ENCODE data around the gene ZKSCAN3. TPM values are rescaled to one million over a fixed set of nuclear protein-coding genes. Genes with fewer than 3 reads are reported as not detected.

Gene ZKSCAN3
- total and polyA plus RNA-seq, 2 experiments from 2014 or later = 3.0 to 7.6 TPM

DNA sequence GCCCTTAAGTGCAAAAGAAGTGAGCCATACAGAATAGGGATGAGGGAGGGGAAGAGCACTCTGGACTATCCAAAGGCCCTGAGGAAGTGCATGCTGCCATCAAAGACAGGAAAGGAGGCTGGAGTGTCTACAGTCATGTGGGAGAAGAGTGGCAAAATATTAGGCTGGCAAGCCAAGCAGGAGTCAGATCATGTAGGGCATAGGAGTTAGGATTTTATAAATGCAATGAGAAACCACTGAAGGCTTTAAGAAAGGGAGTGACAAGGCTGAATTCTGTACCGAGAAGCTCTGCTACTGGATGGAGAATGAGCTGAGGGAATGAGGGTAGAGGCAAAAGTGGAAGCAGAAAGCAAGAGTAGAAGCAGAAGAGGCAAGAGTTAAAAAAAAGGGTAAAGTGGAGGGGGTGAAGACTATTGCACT is 16.1 kb upstream of the ZKSCAN3 start:
- Histone ChIP-seq H3K4me2 (no peak overlapping the region), H4K20me1 (replicated peaks; ENCODE audit: insufficient read depth) (no peaks in the 10 kb centered on the region), H2AFZ (no peak overlapping the region), H3K27ac (ENCODE audit: low read depth) (no peak overlapping the region), H3K36me3 (ENCODE audit: insufficient read depth) (no peaks in the 10 kb centered on the region; the same call in 1 of the 2 replicates), H3K79me2 (replicated peaks; ENCODE audit: insufficient read depth) (0 out of 2 replicates have a peak, but pooled peaks cover 4% of the 10 kb centered on the region), H3F3A (replicated peaks; ENCODE audit: low read depth) (peaks cover 3% of the 10 kb centered on the region; the same call in 1 of the 2 replicates), H3K4me3 (no peak overlapping the region), H3K4me1 (ENCODE audit: insufficient read depth) (peaks cover 9% of the 10 kb centered on the region), H3K9me2 (ENCODE audit: insufficient read depth) (no peaks in the 10 kb centered on the region), H3K27me3 (ENCODE audit: insufficient read depth) (no peaks in the 10 kb centered on the region)
- H3K4me1 Mint-ChIP-seq = peaks cover 9% of the 10 kb centered on the region
- no peak for TF ChIP-seq STAT1 (IDR thresholded peaks at IDR 0.05; ENCODE audit: unreplicated experiment)
- no peak for TF ChIP-seq POLR2AphosphoS5 (IDR thresholded peaks at IDR 0.05; ENCODE audit: low read depth)
- no peak for TF ChIP-seq EZH2 (IDR thresholded peaks at IDR 0.05; ENCODE audit: low read depth, unreplicated experiment)
- TF ChIP-seq JUNB (IDR thresholded peaks at IDR 0.05; ENCODE audit: unreplicated experiment) = no peak
- TF ChIP-seq CTCF (conservative IDR thresholded peaks at IDR 0.05; ENCODE audit: low read depth in 2 of 2) = no peak
- TF ChIP-seq ZNF114 (CRISPR knock-in tag; IDR thresholded peaks at IDR 0.05) = no peak
- TF ChIP-seq EZH2phosphoT487 (IDR thresholded peaks at IDR 0.05; ENCODE audit: unreplicated experiment) = no peak
- TF ChIP-seq, protein P1, sequence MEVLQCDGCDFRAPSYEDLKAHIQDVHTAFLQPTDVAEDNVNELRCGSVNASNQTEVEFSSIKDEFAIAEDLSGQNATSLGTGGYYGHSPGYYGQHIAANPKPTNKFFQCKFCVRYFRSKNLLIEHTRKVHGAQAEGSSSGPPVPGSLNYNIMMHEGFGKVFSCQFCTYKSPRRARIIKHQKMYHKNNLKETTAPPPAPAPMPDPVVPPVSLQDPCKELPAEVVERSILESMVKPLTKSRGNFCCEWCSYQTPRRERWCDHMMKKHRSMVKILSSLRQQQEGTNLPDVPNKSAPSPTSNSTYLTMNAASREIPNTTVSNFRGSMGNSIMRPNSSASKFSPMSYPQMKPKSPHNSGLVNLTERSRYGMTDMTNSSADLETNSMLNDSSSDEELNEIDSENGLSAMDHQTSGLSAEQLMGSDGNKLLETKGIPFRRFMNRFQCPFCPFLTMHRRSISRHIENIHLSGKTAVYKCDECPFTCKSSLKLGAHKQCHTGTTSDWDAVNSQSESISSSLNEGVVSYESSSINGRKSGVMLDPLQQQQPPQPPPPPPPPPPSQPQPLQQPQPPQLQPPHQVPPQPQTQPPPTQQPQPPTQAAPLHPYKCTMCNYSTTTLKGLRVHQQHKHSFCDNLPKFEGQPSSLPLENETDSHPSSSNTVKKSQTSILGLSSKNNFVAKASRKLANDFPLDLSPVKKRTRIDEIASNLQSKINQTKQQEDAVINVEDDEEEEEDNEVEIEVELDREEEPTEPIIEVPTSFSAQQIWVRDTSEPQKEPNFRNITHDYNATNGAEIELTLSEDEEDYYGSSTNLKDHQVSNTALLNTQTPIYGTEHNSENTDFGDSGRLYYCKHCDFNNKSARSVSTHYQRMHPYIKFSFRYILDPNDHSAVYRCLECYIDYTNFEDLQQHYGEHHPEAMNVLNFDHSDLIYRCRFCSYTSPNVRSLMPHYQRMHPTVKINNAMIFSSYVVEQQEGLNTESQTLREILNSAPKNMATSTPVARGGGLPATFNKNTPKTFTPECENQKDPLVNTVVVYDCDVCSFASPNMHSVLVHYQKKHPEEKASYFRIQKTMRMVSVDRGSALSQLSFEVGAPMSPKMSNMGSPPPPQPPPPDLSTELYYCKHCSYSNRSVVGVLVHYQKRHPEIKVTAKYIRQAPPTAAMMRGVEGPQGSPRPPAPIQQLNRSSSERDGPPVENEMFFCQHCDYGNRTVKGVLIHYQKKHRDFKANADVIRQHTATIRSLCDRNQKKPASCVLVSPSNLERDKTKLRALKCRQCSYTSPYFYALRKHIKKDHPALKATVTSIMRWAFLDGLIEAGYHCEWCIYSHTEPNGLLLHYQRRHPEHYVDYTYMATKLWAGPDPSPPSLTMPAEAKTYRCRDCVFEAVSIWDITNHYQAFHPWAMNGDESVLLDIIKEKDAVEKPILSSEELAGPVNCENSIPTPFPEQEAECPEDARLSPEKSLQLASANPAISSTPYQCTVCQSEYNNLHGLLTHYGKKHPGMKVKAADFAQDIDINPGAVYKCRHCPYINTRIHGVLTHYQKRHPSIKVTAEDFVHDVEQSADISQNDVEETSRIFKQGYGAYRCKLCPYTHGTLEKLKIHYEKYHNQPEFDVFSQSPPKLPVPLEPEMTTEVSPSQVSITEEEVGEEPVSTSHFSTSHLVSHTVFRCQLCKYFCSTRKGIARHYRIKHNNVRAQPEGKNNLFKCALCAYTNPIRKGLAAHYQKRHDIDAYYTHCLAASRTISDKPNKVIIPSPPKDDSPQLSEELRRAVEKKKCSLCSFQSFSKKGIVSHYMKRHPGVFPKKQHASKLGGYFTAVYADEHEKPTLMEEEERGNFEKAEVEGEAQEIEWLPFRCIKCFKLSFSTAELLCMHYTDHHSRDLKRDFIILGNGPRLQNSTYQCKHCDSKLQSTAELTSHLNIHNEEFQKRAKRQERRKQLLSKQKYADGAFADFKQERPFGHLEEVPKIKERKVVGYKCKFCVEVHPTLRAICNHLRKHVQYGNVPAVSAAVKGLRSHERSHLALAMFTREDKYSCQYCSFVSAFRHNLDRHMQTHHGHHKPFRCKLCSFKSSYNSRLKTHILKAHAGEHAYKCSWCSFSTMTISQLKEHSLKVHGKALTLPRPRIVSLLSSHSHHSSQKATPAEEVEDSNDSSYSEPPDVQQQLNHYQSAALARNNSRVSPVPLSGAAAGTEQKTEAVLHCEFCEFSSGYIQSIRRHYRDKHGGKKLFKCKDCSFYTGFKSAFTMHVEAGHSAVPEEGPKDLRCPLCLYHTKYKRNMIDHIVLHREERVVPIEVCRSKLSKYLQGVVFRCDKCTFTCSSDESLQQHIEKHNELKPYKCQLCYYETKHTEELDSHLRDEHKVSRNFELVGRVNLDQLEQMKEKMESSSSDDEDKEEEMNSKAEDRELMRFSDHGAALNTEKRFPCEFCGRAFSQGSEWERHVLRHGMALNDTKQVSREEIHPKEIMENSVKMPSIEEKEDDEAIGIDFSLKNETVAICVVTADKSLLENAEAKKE (CRISPR knock-in tag; IDR thresholded peaks at IDR 0.05) = no peak
- ATAC-seq = no peak
- peaks cover 10% of the 10 kb centered on the region for H3K36me3 Mint-ChIP-seq (ENCODE audit: low read depth)
- H3K27me3 Mint-ChIP-seq (ENCODE audit: insufficient read depth, low read depth, poor library complexity) = no peaks in the 10 kb centered on the region
- peak overlapping the region; percentile 22; the same call in 1 of the 2 replicates for H3K27ac Mint-ChIP-seq
- no peak for DNase-seq (ENCODE audit: low spot score)
- H3K9me3 Mint-ChIP-seq = peaks cover 9% of the 10 kb centered on the region
- H3K4me3 Mint-ChIP-seq = peak overlapping the region; percentile 18; the same call in 1 of the 3 replicates
